GM12878 (cell line): Measurements from ENCODE around the gene LSM14B.

Experiments
- POLR2A ChIP-seq: IDR thresholded peaks from 2 replicates; pipeline ENCODE4 v1.6.1; 2011; ENCODE audit warnings: low read depth, mild to moderate bottlenecking, low read length
- RAD21 ChIP-seq: IDR thresholded peaks from 2 replicates; pipeline ENCODE4 v1.6.1; 2011; ENCODE audit warnings: mild to moderate bottlenecking, low read depth, low read length, moderate library complexity; ENCODE audit not compliant: insufficient read depth
- ZZZ3 ChIP-seq: IDR thresholded peaks from 2 replicates; pipeline ENCODE4 v1.6.1; 2011; ENCODE audit warnings: low read depth; ENCODE audit not compliant: control insufficient read depth, insufficient read length
- TF ChIP-seq, protein P1 (sequence below): fragments of 450-650 bp; IDR thresholded peaks from 2 replicates; pipeline ENCODE4 v1.6.1; 2017; ENCODE audit warnings: mild to moderate bottlenecking

DNA sequence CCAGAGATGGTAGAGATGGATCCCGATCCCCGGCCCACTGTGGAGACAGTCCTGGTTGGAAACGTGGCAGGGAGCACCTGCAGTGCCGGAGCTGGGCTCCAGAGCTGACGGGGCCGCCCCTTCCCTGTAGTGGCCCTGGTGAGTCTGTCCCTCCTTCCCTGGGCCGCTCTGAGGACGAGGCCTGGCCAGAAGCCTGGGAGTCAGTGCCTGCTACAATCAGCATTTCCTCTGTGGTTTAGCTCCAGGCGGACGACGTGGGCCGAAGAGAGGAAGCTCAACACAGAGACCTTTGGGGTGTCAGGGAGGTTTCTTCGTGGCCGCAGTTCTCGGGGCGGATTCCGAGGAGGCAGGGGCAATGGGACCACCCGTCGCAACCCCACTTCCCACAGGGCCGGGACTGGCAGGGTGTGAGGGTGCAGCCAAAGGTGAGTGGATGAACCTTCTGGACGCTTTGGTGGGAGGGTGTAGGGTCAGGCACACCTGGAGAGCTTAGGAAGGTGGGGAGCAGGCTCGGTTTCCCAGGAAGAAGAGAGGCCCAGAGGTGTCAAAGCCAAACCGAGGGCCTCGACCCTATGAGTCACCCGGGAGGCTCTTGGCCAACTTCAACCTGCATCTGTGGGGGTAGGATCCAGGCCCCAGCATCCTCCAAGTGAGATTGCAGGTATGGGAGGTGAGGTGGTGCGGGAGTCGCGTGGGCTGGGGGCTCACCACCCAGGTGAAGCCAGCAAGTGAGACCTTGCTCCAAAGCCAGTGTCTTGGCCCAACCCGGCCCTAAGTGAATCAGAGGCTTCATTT lies 11.0 kb downstream of the LSM14B start:
- TF ChIP-seq, protein P1, sequence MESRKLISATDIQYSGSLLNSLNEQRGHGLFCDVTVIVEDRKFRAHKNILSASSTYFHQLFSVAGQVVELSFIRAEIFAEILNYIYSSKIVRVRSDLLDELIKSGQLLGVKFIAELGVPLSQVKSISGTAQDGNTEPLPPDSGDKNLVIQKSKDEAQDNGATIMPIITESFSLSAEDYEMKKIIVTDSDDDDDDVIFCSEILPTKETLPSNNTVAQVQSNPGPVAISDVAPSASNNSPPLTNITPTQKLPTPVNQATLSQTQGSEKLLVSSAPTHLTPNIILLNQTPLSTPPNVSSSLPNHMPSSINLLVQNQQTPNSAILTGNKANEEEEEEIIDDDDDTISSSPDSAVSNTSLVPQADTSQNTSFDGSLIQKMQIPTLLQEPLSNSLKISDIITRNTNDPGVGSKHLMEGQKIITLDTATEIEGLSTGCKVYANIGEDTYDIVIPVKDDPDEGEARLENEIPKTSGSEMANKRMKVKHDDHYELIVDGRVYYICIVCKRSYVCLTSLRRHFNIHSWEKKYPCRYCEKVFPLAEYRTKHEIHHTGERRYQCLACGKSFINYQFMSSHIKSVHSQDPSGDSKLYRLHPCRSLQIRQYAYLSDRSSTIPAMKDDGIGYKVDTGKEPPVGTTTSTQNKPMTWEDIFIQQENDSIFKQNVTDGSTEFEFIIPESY: no peak
- TF ChIP-seq RAD21: no peak
- no peak for TF ChIP-seq ZZZ3
- no peak for TF ChIP-seq POLR2A
